GM12878 (cell line): Measurements from ENCODE around the gene ZBTB16. TPM values are rescaled to one million over a fixed set of nuclear protein-coding genes. Genes with fewer than 3 reads are reported as not detected.

Experiments used
- ATAC-seq: fragments of 200-7000 bp; cut with Tn5 transposase; 3 replicates; pipeline ENCODE4 v1.9.1; 2020; ENCODE audit warnings: mild to moderate bottlenecking, moderate library complexity
- BruUV-seq: library from RNA; stranded (reverse); fragments of 400-500 nt; replicated peaks from 2 replicates; lab custom pipeline; 2021; lab: Mats Ljungman, UMichigan
- CTCF ChIA-PET: fragments of 300-600 bp; sonication (Branson Sonifier 250); formaldehyde crosslinking; extraction: SDS; loops from one replicate; lab custom pipeline; 2021; ENCODE audit warnings: inconsistent platforms; lab: Yijun Ruan, JAX
- POLR2A ChIA-PET: fragments of 350-600 bp; formaldehyde crosslinking; extraction: SDS; loops from one replicate; lab custom pipeline; 2021; ENCODE audit warnings: inconsistent platforms; lab: Charles Lee
- RAD21 ChIA-PET: fragments of 300-600 bp; sonication (Branson Sonifier 250); formaldehyde crosslinking; loops from one replicate; lab custom pipeline; 2023; ENCODE audit warnings: antibody characterized with exemption; ENCODE audit not compliant: unreplicated experiment; lab: Charles Lee
- SMC1A ChIA-PET: fragments of 300-600 bp; sonication (Branson Sonifier 250); formaldehyde crosslinking; loops from one replicate; lab custom pipeline; 2023; ENCODE audit not compliant: unreplicated experiment, uncharacterized antibody; lab: Charles Lee
- DNase-seq: peaks from one replicate; pipeline ENCODE4 v3.0.0-alpha.2; 2011; ENCODE audit warnings: low read depth, low spot score
- FAIRE-seq: peaks from 3 replicates; lab custom pipeline; 2011; peaks lifted over from hg19 to GRCh38; lab: Jason Lieb, UNC
- H2AFZ ChIP-seq: 2 replicates; pipeline ENCODE4 v1.6.0; 2011; ENCODE audit warnings: low read depth, low read length, control low read depth; ENCODE audit not compliant: control insufficient read depth
- H3K27ac ChIP-seq: 2 replicates; pipeline ENCODE4 v1.5.1; 2011; ENCODE audit warnings: control low read depth; ENCODE audit not compliant: control insufficient read depth, insufficient read depth
- H3K27me3 ChIP-seq, 2 experiments: replicated peaks in 1 of 2; 2 replicates each; pipeline versions ENCODE4 v1.6.0 to v1.6.1; 2011; ENCODE audit warnings: low read length in 1 of 2; ENCODE audit not compliant: control insufficient read depth in 2 of 2, insufficient read depth in 2 of 2
- H3K36me3 ChIP-seq, 2 experiments: 2 replicates each; pipeline ENCODE4 v1.5.1; 2011; ENCODE audit warnings: low read length in 1 of 2; ENCODE audit not compliant: control insufficient read depth in 2 of 2, insufficient read depth in 2 of 2
- H3K4me1 ChIP-seq: 2 replicates; pipeline ENCODE4 v1.6.1; 2011; ENCODE audit warnings: mild to moderate bottlenecking, low read length, moderate library complexity, mixed read lengths; ENCODE audit not compliant: control insufficient read depth, insufficient read depth
- H3K4me2 ChIP-seq: 2 replicates; pipeline ENCODE4 v1.6.0; 2011; ENCODE audit warnings: control low read depth; ENCODE audit not compliant: control insufficient read depth, insufficient read depth
- H3K4me3 ChIP-seq: fragments of 200-600 bp; sonication (generic); 2 replicates; pipeline ENCODE4 v1.5.1; 2016
- H3K79me2 ChIP-seq: 2 replicates; pipeline ENCODE4 v1.6.0; 2011; ENCODE audit warnings: low read length; ENCODE audit not compliant: control insufficient read depth, insufficient read depth
- H3K9ac ChIP-seq: 2 replicates; pipeline ENCODE4 v1.8.0; 2011; ENCODE audit warnings: low read length, control low read depth, mixed read lengths; ENCODE audit not compliant: control insufficient read depth, insufficient read depth
- H3K9me3 ChIP-seq: replicated peaks from 3 replicates; pipeline ENCODE4 v1.5.1; 2011; ENCODE audit warnings: mild to moderate bottlenecking, low read length; ENCODE audit not compliant: control insufficient read depth, insufficient read depth
- H4K20me1 ChIP-seq: 2 replicates; pipeline ENCODE4 v1.6.0; 2011; ENCODE audit not compliant: control insufficient read depth, insufficient read depth
- ATF2 ChIP-seq: IDR thresholded peaks from 2 replicates; pipeline ENCODE4 v1.6.1; 2012; ENCODE audit warnings: low read length, inconsistent platforms
- BACH1 ChIP-seq: fragments of 450-650 bp; IDR thresholded peaks from 2 replicates; pipeline ENCODE4 v1.6.1; 2017; ENCODE audit warnings: mild to moderate bottlenecking, borderline replicate concordance
- CBFB ChIP-seq: IDR thresholded peaks from 2 replicates; pipeline ENCODE4 v1.6.1; 2016; ENCODE audit warnings: antibody characterized with exemption, low read depth
- CHD2 ChIP-seq: IDR thresholded peaks from 2 replicates; pipeline ENCODE4 v1.6.1; 2011; ENCODE audit warnings: low read depth, low read length, improper control_type of control experiment, borderline replicate concordance
- HDAC6 ChIP-seq: fragments of 200-600 bp; sonication (generic); IDR thresholded peaks from one replicate; pipeline ENCODE4 v1.8.0; 2017; ENCODE audit warnings: antibody characterized with exemption; ENCODE audit not compliant: unreplicated experiment
- KLF5 ChIP-seq: fragments of 450-650 bp; IDR thresholded peaks from 2 replicates; pipeline ENCODE4 v1.6.1; 2014; ENCODE audit warnings: mild to moderate bottlenecking; ENCODE audit not compliant: partially characterized antibody
- NFIC ChIP-seq: IDR thresholded peaks from 2 replicates; pipeline ENCODE4 v1.6.1; 2012; ENCODE audit warnings: low read depth, mild to moderate bottlenecking, inconsistent platforms, low read length, moderate library complexity
- NR2F1 ChIP-seq: fragments of 450-650 bp; conservative IDR thresholded peaks from 2 replicates; pipeline ENCODE4 v1.6.1; 2017; ENCODE audit warnings: mild to moderate bottlenecking
- RCOR1 ChIP-seq: conservative IDR thresholded peaks from 2 replicates; pipeline ENCODE4 v1.6.1; 2012; ENCODE audit warnings: low read depth, low read length, improper control_type of control experiment
- SPI1 ChIP-seq: IDR thresholded peaks from 2 replicates; pipeline ENCODE4 v1.6.1; 2011; ENCODE audit warnings: low read depth, mild to moderate bottlenecking, low read length, moderate library complexity, borderline replicate concordance; ENCODE audit not compliant: insufficient read depth
- STAT1 ChIP-seq: fragments of 450-650 bp; conservative IDR thresholded peaks from 2 replicates; pipeline ENCODE4 v1.6.1; 2014; ENCODE audit warnings: antibody characterized with exemption, mild to moderate bottlenecking
- ZBTB4 ChIP-seq: fragments of 450-650 bp; formaldehyde crosslinking; IDR thresholded peaks from 2 replicates; pipeline ENCODE4 v1.4.0; 2022; ENCODE audit warnings: mild to moderate bottlenecking, moderate library complexity
- ZNF217 ChIP-seq: fragments of 450-650 bp; IDR thresholded peaks from 2 replicates; pipeline ENCODE4 v1.6.1; 2017; ENCODE audit warnings: antibody characterized with exemption, mild to moderate bottlenecking
- WGBS: methylation state at CpG from one replicate; pipeline ENCODE4 v1.1.6; 2016; ENCODE audit warnings: low lambda C conversion rate; ENCODE audit not compliant: insufficient replicate concordance, insufficient coverage; ENCODE audit errors: missing lambda C conversion rate; 5-methylcytosine and 5-hydroxymethylcytosine counted together
- in situ Hi-C: fragments of 300-500 bp; cut with MboI; formaldehyde crosslinking; loops from 9 replicates; pipeline ENCODE4 v1.14.3; 2018; ENCODE audit warnings: mixed read lengths
- intact Hi-C: fragments of 100-400 bp; cut with micrococcal nuclease; formaldehyde crosslinking; loops from one replicate; pipeline ENCODE4 v1.14.2; 2022; ENCODE audit not compliant: unreplicated experiment
- polyA plus RNA-seq, 11 experiments: library from polyadenylated mRNA; depleted of rRNA in 4 of 11; unstranded in 6 of 11; stranded (reverse) in 5 of 11; fragments of >200 nt; fragmentation: Nextera tagmentation in 4 of 11; fragmentation: Illumina TruSeq in 1 of 11; extraction: Ambion mirVana in 4 of 11; extraction: Trizol in 1 of 11; gene quantifications; 1 replicate in 1 of 11; 2 replicates in 10 of 11; pipeline versions ENCODE4 v1.2.1 to v1.2.3, GENCODE V29; 2011 to 2016; ENCODE audit warnings: inconsistent platforms in 2 of 11, missing spikeins in 2 of 11, low read depth in 1 of 11
- total RNA-seq, 4 experiments: library from RNA; depleted of rRNA in 3 of 4; stranded (reverse); fragments of >200 nt in 3 of 4; fragmentation: Illumina TruSeq in 1 of 4; extraction: Trizol in 1 of 4; gene quantifications; 2 replicates each; pipeline versions ENCODE4 v1.2.1 to v1.2.3, GENCODE V29; 2013 to 2021

Gene ZBTB16
- total and polyA plus RNA-seq, 10 of the 15 experiments (the other 5 are each of a cell fraction or from before 2014, with no cell fraction given) = 0.38 TPM; not detected in 9

- DNase-seq (no peak), ATAC-seq (no peak), FAIRE-seq (no peak)
- BruUV-seq = no TSS peak
- SMC1A ChIA-PET = no interaction called here
- in situ Hi-C loops (no loop called here), intact Hi-C loops (no loop called here)
- no peak overlapping the region for H3K27ac ChIP-seq
- H3K4me3 ChIP-seq = no peak overlapping the region
- no peak overlapping the region for H3K4me2 ChIP-seq
- 23% methylated on average over 15 of the region's 15 CpGs for WGBS
- H3K27me3 ChIP-seq = peaks cover 0 to 2% of the 10 kb centered on the region in 2 experiments; a peak in 1 of 4 replicates
- H3K36me3 ChIP-seq = no peaks in the 10 kb centered on the region
- H3K9ac ChIP-seq = no peak overlapping the region
- H3K9me3 ChIP-seq = no peaks in the 10 kb centered on the region
- POLR2A ChIA-PET = no interaction called here
- H2AFZ ChIP-seq = no peak overlapping the region
- no peaks in the 10 kb centered on the region for H3K79me2 ChIP-seq
- no peaks in the 10 kb centered on the region for H3K4me1 ChIP-seq
- RAD21 ChIA-PET = no interaction called here
- no peak for TF ChIP-seq BACH1
- TF ChIP-seq ZNF217 = no peak
- TF ChIP-seq SPI1 = no peak
- TF ChIP-seq KLF5 = no peak
- no peak for TF ChIP-seq RCOR1
- no peaks in the 10 kb centered on the region for H4K20me1 ChIP-seq
- CTCF ChIA-PET = interaction anchor here (1.9 kb wide), 1 partner anchor 77 kb away, joined by 4 read pairs; no protein-coding TSS in a partner anchor
Observed at GRCh38 chr11:114183044-114183511, 123.6 kb downstream of the ZBTB16 start.

GRCh38 chr11:114185436-114185835, 125.9 kb downstream of the ZBTB16 start:
- Histone ChIP-seq H3K79me2 (no peaks in the 10 kb centered on the region), H3K4me1 (no peaks in the 10 kb centered on the region), H3K9me3 (no peaks in the 10 kb centered on the region), H3K9ac (no peak overlapping the region), H3K4me2 (no peak overlapping the region), H3K36me3 (no peaks in the 10 kb centered on the region), H2AFZ (no peak overlapping the region), H3K27me3 (no peaks in the 10 kb centered on the region; a peak in 1 of 4 replicates), H3K4me3 (no peak overlapping the region), H4K20me1 (no peaks in the 10 kb centered on the region), H3K27ac (no peak overlapping the region)
- ChIA-PET SMC1A (no interaction called here), POLR2A (no interaction called here), CTCF (no interaction called here), RAD21 (no interaction called here)
- ATAC-seq = no peak
- no TSS peak for BruUV-seq
- WGBS = 17% methylated on average over 6 of the region's 6 CpGs
- in situ Hi-C loops = no loop called here
- FAIRE-seq = no peak
- DNase-seq = no peak
- intact Hi-C loops = no loop called here
- TF ChIP-seq STAT1 (no peak), ATF2 (no peak), ZBTB4 (CRISPR knock-in tag) (no peak), CHD2 (no peak), CBFB (no peak), NFIC (no peak), HDAC6 (no peak), NR2F1 (no peak)
